NB4 (cell line): Measurements from ENCODE around the gene SLC6A12.

ENCODE experiments used
- CTCF ChIP-seq: IDR thresholded peaks from one replicate; pipeline ENCODE4 v1.5.1; 2012; ENCODE audit warnings: low read depth, low read length
- MAX ChIP-seq: IDR thresholded peaks from 2 replicates; pipeline ENCODE4 v1.6.1; 2011; ENCODE audit warnings: low read depth, low read length
- MYC ChIP-seq: IDR thresholded peaks from 2 replicates; pipeline ENCODE4 v1.6.1; 2011; ENCODE audit warnings: low read depth, low read length
- POLR2A ChIP-seq: IDR thresholded peaks from 2 replicates; pipeline ENCODE4 v1.6.1; 2011; ENCODE audit warnings: mild to moderate bottlenecking; ENCODE audit not compliant: insufficient read length; ENCODE audit errors: extremely low read depth

- TF ChIP-seq CTCF (no peak), MYC (no peak), POLR2A (no peak), MAX (no peak)
These were observed 15.9 kb downstream of the SLC6A12 start for GRCh38 chr12:197911-198695.
